GM18519 (cell line): Measurements from ENCODE around the gene SLC7A10.

Experiments used
- ATAC-seq: cut with Tn5 transposase; IDR thresholded peaks from one replicate; pipeline ENCODE4 v1.9.1; 2021; ENCODE audit warnings: mild to moderate bottlenecking, moderate library complexity; ENCODE audit not compliant: unreplicated experiment, low FRiP score

Gene SLC7A10

DNA sequence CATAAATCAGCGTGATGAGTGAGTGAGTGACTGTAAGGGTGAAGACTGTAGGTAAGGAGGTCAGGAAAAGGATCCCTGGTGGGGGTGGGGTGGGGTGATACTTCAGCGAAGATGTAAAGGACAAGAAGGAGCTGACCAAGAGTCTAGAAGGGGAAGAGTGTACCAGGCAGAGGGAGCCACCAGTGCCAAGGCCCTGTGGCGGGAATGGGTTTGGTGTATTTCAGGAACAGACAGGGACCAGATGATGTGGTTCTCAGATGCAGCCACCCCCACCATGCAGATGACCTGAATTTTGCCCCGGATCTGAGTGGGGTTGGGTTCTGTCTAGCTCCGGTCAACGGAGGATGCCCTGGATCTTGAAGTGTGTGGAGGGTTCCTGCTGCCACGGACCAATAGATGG lies 30.1 kb upstream of the SLC7A10 start:
- ATAC-seq: no peak

DNA sequence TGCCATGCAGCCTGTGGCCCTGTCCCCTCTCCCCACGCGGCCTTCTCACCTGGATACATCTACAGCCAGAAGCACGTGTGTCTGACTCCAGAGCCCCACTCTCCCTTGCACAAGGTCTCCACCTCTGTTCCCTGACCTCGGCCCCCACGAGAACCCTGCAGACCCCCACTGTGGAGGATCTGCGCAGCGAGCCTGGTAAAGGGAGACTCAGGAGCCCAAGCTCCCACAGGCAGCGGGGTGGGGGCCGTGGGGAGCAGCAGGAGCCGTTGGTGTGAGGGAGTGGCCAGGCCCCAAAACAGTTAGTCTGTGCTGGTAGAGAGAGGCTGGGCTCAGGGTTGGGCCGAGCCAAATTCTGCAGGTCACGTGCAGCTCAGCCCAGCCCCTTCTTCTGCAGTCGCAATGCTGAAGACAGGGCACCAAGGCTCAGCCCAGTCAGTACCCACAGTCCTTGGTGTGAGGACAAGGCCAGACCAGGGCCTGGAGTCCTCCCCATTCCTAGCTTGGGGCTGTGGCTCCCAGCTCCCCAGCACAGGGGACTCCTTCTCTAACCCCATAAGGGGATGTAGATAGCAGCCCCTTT lies 28.7 kb upstream of the SLC7A10 start:
- ATAC-seq: no peak

DNA sequence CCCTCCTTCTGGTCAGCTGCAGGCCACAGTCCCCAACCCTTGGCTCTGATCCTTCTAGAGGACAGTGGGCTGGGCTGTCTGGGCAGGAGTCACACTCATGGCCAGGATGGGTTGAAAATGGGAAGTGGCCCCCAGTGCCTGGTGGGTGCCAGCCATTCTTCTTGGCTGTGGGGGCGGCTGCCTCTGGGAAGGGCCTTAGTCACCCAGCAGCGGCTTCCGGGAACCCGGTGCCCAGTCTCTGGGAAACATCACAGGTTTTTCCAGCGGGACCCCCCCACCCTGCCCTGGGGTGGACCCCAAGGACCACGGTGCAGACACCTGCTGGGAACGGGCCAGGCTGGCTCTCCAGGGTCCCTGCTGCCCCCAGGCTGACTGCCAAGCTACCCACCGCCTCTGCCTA lies 27.3 kb upstream of the SLC7A10 start:
- ATAC-seq: no peak

DNA sequence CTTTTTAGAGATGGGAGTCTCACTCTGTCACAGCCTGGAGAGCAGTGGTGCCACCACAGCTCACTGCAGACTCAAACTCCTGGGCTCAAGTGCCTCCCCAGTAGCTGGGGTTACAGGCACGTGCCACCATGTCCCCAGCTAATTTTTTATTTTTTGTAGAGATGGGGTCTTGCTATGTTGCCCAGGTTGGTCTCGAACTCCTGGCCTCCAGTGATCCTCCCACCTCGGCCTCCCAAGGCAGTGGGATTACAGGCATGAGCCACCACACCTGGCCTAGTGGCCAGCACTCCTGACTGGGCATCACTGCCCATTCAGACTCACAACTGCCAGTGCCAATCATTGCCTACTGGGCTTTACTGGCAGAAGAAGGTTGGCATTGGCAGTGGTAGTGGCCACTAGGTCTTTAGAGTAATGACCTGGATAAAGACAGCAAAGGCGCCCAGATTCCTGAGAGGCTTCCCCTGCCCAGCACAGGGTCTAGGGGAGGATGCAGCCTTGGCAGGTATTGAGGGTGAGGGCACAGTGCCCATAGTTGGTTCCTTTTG lies 26.8 kb upstream of the SLC7A10 start:
- ATAC-seq: no peak

DNA sequence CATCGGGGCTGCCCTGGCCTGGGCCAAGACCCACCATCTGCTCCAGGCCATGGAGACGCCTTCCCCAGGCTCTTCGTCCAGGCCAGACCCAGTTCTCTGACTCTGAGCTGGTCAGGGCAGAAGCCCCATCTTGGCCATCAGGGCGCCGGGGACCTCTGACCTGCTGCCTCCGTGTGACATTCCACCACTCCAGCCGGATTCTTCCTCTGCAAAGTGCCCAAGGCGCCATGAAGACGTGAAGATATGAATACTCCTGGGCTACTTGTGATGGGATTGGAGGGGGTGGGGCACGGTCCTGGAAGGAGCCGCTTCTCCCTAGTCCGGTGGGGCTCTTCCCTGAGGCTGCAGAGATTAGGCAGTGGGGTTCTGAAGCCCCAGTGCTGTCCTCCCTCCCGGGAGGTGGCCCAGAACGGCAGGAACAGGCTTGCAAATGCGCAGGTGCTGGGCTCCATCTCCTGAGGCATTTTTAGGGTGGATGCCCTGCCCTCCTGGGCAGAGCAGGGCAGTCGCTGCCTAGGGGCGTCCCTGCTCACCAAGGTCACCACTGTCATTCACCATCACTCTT lies 26.0 kb upstream of the SLC7A10 start:
- ATAC-seq: no peak

DNA sequence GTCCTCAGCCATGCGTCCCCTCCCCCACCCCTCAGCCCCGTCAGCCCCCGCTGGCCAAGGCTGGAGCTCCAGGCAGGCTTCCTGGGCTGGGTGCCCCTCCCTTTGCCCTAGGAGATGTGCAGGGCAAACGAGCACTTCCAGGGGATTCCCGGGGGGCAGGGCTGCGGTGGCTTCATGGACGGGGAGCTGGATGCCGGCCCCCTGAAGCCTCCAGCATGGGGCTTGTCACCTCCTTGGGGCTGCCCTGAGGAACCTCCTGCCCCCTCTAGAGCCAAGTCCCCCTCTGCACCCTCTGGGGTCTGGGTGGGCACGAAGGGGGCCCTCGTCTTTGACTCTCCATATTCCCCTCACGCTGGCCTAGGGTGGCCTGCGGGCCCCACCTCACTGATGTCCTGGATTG lies 25.4 kb upstream of the SLC7A10 start:
- ATAC-seq: no peak

DNA sequence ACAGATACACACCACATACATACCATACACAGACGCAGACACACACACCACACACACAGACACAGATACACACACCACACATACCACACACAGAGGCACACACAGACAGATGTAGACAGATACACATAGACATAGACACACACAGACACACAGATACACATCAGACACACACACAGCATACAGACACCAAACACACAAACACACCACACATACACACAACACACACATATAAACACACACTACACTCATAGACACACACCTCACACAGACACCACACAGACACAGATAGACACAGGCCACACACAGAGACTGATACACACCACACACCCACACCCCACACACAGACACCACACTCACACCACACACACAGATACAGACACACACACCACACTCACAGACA lies 24.9 kb upstream of the SLC7A10 start:
- no peak for ATAC-seq

DNA sequence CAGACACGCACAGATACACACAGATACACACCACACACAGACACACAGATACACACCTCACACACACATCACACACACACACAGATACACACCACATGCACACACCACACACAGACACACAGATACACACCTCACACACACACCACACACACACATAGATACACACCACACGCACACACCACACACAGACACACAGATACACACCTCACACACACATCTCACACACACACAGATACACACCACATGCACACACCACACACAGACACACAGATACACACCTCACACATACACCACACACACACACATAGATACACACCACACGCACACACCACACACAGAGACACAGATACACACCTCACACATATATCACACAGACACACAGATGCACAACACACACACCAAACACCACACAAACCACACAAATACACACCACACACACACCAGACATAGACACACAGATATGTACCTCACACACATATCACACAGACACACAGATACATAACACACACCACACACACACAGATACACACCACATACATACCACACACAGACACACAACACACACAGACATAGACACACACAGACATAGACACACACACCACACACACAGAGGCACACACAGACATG lies 24.2 kb upstream of the SLC7A10 start:
- ATAC-seq: no peak

DNA sequence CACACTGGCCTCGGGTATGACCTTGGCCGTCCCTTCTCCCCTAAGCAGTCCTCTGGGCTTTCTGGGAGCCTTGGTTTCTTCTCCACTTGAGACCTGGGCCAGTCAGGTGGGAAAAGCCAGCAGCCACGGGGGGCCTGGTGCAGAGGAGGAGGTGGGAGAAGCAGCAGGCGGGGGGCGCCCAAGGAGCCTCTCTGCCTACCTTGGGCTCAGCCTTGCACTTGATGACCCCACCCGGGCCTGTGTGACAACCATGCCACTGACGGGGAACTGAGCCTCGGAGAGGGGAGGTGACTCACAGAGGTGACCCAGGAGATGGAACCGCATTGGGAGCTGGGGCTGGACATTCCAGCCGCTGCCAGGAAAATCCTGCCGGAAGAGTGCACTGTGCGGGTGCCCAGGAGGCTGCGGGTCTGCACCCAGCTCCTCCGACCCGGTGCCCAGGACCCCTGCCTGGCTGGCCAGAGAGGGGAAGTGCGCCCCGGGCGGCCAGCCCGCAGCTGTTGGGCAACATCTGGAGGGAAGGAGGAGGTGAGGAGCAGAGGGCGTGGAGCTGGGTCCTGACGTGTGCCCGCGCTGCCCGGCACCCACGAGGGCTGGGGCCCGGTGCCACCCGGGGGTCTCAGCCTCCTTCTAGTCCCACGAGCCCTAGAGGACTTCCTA lies 23.4 kb upstream of the SLC7A10 start:
- ATAC-seq: no peak

DNA sequence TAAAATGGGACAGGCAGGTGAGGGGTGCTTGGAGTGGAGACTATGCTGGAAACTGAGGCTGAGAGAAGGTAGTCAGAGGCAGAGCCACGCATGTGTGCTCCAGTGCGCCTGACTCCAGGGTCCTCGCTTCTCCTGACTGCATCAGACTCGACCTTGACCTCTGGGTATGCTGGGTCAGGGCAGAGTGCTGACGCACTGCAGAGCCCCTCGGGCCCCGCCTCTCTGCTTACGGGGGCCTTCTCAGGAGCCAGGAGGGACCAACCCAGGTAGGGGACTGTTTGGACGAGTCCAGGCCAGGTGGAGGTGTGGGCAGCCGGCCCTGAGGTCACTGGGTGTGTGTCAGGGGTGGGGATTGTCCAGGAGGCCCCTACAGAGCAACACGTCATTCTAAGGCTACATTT lies 22.9 kb upstream of the SLC7A10 start:
- ATAC-seq: no peak

DNA sequence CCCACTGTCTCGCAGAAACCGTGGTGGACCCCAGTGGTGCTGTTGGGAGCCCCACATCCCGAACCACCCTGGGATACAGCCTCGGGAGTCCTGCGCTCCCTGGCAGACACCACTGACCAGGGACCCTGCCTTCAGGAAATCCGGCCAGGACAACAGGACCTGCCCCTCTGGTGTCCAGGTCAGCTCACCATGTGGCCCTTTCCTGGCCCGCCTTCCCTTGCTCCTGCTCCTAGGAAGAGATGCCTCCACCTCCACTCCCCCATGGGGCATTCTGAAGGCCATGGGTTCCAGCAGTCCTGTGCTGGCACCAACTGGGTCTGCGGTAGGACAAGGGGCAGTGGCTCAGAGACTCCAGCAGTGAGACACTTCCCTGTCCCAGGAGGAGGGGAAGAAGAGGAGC lies 22.5 kb upstream of the SLC7A10 start:
- ATAC-seq: no peak

DNA sequence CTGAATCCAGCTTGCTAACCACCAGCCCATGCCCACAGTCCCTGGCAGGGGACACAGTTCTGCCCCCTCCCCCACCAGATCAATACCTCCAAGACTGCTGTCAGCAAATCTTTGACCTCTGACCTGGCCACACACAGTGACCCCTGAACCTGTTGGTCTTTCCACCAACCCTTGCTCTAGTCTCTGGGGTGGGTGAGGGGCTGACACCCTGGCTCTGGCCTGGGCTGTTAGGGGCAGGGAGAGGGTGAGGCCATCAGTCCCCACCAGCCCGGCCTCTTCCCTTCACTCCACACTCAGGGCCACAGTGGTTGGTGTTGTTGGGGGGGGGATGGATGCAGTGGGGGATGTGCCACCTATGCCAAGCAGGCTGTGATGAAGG lies 21.8 kb upstream of the SLC7A10 start:
- no peak for ATAC-seq

DNA sequence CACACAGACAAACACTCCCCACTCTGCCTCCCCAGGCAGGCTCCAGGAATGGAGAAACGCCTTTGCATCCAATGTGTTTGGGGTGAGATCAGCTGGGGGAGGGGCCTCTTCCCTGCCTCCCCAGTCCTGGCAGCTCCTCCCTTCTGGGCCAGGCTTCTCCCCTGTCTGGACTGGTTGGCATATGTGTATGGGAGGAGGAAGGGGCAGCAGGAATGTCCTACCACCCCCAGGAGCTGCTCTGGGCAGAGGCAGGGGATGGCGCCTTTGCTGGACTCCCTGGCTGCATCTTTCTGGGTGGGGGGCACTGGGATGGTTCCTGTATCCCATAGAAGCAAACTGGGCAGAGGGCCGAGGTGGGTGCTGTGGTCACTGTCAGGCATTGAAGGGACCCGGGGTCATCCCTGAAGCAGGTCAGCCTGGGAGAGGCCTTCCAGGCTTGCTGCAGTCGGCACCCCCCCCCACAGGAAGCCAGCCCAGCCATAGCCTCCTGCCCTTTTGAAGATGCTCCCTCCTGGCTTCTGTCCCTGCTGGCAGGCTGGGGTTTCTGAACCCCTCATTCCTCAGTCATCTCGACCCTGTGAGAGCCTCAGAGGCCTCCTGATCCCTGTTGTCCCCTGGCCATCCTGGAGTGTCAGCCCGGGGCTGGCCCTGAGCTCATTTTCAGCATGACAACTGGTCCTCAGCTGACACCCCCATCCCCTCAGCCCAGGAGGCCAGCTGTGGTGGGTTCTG lies 21.2 kb upstream of the SLC7A10 start:
- no peak for ATAC-seq

DNA sequence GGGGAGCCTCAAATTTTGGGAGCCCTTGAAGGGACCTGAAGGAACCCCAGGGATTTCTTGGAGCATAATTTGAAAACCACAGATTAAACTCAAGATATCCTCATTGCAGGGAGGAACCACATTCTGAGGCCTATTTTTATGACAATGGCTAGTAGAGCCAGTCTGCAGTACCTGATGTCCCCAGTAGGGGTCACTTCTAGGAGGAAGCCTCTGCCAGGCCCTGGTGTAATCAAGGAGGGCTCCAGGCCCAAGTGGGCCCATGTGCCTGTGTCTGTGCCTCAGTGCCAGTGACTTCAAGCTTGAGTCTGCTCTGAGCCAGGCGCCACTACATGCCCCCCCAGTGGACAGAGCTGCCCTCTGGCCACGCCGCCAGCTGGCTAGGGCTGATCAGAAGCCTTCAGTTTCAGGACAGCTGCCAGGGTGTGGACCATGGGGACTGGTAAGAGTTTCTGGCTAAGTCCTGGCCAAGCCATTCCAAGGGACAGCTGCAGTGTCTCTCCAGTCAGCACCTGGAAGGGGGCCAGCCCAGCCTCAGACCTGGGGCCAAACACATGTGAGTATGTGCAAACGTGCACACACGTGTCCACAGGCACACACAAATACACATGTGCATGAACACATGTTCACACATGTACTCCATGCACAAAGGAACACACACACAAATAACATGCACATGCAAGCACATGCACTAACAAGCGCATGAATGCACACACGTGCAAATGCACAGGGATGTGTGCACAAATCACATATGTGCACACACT lies 20.5 kb upstream of the SLC7A10 start:
- no peak for ATAC-seq

DNA sequence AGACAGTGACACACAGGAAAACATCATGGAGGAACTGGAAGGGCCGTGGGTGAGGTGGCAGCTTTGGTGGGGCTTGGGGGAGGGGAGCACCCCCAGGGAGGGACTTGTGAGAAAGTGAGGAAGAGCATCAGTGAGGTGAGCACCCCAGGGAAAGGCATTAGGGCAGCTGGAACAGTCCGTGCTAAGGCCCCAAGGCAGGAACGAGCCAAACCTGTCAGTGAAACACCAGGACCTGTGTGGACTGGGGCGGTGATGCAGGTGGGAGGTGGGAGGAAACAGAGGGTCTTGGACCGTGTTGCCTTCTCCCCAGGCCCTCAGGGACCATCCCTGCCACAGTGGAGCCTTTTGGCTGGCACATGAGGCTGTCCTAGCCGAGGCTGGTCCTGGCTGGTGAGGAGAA lies 17.3 kb upstream of the SLC7A10 start:
- no peak for ATAC-seq

DNA sequence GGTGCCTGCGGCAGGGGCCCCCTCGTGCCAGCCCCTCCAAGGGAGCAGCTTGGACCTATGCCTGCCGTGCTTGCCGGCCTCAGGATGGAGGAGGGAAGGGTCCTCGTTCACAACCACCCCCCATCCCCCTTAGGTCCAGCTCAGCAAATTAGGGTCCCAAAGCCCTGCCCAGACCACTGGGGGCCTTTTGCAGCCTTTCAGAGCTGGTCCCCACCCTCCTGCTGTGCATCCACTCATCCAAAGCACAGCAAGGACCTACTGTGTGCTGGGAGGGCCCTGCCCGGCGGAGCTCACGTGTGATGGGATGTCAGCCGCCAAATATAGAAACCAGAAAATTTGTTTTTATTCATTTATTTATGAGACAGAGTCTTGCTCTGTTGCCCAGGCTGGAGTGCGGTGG lies 16.5 kb upstream of the SLC7A10 start:
- ATAC-seq: no peak

DNA sequence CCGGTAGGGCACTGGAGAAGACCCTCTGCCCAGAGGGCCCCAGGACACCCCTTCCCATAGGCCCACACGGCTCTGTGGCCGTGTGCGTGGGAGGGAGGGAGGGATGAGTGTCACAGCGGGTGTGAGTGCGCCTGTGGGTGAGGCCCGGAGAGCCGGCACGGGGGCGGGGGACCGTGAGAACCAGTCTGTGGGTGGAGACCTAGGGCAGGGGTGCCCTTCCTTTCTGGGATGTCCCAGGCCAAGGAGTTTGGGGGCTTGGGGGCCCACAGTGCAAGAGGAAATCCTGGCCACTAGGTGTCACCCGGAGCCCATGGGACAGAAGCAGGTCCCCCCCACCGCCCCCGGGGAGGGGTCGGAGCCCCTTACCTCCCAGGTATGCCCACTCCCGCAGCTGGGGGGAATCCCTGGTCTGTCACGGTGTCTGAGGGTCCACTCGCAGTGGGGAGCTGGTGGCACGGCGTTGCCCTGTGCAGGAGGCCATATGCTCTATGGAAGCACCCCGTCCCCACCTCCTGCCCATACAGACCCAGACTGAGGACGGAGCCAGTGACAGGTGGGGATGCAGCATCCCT lies 16.0 kb upstream of the SLC7A10 start:
- ATAC-seq: no peak

DNA sequence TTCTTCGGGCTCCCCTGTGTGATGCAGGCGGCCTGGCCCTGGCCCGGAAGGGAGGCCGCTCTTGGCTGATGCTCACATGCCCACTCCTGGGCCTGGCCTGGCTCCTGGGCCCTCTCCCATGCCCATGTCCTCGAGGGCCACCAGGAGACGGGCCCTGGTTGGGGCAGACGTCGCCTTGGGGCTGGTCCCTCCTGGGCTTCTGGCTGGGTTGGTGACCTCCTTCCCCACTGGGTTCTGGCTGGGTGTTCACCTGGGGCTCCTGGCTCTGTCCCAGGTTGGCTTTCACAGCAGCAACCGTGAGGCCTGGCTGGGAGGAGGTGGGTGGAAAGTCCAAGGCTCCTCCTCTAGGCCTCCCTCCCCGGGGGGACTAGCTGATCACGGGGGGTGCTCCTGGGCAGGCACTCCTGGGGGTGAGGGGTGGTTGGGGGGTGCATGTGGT lies 15.5 kb upstream of the SLC7A10 start:
- ATAC-seq: no peak

DNA sequence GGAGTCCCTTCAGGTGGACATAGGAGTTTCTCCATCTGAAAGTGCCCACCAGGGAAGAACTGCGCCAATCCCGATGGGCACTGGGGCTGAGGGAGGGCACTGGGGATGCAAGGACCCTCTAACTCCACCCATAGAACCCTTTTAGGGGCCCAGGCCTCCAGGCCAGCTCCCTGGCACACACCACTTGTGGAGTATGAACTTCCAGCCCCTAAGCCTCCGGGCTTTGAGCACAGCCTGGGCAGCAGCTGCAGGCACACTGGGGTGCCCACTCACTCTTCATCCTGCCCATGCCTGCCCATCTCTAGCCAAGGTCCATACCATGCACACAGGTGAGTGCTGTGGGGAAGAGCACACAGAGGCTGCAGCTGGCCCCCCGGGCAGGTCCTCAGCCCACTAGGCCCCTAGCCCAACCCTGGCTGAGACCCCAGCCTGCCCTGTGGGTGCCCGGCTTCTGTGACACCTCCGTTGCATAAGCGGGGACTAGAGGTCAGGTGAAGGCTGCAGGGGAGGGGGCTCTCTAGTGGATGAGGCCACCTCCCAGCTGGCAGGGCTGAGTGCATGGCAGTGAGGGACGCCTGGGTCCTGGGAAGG lies 14.6 kb upstream of the SLC7A10 start:
- no peak for ATAC-seq
